HG03064 (cell line): ENCODE measurements around the gene WDR82.

ENCODE experiments used
- ATAC-seq: cut with Tn5 transposase; IDR thresholded peaks from one replicate; pipeline ENCODE4 v1.9.1; 2021; ENCODE audit warnings: low read depth; ENCODE audit not compliant: unreplicated experiment

The WDR82 gene

DNA sequence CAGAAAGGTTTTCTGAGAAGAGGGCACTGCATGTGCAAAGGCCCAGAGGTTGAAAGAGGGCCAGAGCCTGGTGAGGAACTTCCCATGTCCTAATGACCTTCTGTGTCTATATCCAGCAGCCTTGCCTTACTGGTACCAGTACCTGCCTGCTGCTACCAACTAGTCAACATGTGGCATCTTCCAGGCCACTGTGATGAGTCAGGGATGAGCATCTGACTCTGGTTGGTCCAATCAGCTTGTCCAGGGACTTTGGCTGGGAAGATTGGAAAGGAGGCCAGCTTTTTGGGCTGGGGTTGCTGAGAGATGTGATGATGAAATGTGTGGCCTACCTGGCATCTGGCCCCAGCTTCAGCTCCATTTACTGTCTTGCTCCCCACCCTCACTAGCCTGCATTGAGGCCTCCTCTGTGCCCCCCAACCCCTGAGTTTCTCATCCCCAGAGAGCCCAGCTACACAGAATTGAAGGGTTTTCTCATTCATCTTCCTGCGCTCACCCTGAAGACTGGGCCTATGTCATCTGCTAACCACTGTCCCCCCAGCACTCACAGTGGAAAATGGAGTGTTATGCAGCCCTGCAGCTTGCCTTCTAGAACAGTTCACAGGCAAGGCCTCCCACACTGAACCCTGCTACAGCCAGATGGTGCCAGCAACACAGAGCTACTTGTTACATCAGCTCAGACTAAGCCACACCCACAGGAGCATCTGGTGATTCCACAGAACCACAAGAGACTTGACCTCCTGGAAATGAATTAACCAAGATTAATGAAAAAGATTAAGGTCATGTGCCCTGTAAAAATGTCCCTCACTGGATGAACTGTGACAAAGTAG is 38.2 kb downstream of the WDR82 start:
- no peak for ATAC-seq

DNA sequence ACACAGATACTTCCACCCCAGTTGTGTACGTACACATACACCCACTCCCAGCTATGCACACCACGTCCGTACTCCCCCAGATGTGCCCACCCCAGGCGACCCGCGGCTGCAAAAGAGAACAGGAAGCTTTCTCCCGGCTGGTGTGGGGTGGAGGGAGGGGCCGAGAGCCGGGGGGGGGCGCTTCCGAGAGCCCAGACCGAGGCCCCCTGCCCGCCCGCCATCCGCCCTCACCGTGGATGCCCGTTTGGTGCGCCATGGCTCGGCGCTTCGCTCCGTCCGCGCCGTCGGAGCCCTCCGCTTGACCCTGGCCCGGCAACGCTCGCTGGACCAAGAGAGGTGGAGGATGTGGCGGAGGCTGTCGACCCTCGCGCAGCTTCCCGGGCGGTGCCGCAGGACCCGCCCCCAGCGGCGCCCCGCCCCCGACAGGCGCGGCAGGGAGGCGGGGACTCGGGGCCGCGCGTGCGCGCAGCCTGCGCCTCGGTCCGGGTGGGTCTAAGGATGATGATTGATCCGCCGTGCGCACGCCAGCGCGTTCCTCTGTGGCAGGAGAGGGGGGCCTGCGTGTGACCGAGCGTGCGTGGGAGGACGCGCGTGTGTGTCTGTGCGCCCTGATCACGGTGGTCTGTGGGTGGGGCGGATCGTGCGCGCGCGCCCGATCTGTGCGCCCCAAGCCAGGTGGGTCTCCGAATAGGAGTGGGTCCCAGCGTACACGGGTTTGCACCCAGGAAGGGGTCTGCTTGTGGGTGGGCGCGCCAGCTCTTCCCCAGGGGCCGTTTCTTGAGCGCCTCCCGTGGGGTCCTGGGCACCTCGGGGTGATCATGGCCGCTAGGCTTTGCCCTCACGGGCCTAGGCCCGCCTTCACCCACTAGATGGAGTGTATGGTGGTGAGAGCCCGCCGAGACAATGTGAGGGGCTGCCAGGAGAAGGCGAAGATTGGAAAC is 39.4 kb downstream of the WDR82 start, which contains the start of gene TWF2:
Gene TWF2 (minus strand): TSS at position 398 of the 941 bp plus-strand sequence. CDS start 142 bp downstream, at position 256.
- peak; percentile 54 for ATAC-seq

DNA sequence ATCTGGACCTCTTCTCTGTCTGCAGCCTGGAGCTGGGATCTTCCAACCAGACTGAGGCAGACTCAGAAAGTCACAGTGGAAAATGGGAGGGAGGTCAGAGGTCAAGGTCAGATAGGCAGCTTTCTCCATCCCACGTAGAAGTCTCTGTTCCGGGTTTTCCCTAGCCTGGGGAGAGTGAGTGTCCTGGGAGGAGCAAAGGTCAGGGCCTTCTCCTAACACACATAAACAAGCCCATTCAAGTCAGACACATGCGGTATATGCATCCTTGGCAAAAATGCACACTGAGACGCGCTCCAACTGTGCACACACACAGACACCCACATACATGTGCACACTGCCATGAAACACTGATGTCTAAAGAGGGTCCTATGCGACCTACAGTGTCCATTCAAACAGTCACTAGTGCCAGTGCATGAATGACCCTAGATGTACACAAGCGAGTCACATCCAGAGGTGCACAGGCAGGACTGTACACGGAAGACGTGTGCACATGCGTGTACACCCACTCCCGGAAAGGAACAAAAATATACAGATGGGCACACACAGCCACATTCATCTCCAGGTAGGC is 40.2 kb downstream of the WDR82 start:
- peak; percentile 12 for ATAC-seq

DNA sequence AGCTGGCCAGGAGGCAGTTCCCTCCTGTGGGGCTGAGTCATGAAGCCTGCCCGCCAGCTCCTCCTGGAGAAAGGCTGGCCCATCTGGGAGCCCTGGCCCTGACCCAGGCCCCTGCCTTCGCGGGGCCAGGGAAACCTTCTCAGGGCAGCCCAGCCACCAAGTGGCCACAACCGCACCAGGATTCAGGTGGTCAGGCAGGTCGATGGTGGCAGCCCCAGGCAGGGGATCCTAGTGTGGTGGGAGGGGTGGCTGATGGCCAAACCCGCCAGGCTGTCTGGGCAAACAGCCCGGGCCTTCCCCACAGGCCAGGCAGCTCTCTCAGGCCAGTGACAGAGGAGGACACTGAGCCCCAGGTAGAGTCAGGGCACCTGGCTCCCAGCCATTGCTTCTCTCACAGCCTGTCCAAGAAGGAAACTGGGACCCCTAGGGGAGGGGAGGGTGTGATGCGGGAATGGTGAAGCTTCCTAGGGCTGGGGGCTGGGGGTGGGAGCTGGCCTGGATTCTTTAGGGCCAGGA is 40.7 kb downstream of the WDR82 start:
- no peak for ATAC-seq

DNA sequence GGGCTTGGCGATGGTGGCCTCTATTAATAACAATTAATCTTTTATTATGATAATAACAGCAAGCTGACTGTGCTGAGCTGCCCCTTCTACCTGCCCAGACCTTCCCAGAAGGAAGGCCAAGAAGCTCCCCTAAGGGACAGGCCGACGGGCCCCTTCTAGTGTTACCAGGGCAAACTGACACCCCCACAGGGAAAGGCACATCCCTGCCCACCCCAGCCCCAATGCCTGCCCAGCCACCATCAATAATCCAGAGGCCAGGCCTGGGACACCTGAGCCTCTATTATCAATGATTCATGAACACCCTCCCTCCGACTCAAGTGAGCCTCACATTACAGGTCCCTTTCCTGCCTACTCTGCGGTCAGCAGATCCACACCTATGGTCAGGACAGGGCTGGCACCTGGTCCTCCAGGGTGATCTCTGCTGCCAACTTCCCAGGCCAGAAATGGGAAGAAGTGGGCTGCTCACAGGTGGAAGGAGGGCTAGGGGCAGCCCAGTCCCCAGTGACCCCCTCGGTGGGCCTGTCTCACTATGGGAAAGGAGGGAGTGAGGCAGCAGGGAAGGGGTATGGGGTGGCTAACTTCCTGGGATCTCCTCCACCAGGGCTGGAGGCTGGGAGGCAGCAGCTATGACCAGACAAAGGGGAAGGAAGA is 41.3 kb downstream of the WDR82 start:
- ATAC-seq, result no peak

DNA sequence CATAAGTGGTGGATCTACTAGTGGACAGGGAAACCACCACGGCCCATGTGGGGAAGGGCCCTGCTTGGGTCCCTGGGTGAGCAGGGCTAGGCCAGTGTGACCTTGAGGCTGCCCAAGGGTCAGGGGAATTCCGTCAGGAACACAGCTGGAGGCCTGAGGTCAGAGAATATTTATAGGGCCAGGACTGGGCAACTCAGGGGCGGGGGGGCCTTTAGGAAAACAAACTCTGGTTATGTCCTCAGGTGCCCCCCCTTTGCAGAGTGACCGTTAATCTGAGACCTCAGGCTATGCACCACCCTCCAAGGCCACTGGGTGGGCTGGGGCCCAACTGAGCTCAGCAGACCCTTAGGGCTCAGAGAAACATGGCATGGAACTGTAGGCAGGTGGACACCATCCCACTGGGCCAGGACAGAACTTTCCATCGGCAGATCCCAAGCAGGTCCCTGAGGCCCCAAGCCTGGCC is 42.0 kb downstream of the WDR82 start:
- ATAC-seq, result no peak

DNA sequence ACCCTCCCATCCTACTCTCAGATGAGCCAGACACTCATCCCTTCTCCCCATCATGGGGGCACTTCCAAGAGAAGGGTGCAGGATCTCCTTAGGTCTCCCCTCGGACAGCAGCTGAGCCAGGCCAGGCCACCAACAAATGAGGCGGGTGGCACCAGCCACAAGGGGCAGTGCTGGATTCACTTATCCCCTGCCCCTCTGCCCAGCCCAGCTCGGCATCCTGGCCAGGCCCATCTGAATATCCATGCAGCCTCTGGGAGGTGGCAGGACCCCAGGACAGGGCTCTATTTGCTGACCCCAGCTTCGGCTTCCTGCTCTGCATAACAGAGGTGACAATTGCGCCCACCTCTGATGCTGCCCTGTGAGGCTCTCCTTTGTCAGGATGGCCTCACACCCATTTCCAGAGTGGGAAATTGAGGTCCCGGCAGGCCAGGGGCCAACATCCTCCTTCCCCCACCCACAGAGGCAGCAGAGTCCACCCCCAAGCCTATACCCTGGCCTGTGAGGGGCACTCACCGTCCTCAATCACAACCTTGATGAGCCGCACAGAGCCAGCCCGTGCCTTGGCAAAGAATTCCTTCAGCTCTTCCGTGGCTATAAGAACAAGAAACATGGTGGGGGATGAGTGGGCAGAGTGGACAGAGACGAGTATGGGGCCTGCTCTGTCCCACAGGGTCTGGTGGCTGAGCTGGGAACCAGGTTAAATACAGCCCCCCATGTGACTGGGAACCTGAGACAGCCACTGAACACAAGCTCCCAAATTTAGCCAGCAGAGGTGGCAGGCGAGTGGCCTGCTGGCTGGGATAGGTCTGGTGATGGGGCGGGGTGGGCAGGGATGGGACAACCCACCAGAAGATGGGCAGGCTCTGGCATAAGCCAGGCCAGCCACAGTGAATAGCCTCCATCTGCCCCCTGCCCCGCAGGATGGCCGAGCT is 43.7 kb downstream of the WDR82 start:
- ATAC-seq, result no peak

DNA sequence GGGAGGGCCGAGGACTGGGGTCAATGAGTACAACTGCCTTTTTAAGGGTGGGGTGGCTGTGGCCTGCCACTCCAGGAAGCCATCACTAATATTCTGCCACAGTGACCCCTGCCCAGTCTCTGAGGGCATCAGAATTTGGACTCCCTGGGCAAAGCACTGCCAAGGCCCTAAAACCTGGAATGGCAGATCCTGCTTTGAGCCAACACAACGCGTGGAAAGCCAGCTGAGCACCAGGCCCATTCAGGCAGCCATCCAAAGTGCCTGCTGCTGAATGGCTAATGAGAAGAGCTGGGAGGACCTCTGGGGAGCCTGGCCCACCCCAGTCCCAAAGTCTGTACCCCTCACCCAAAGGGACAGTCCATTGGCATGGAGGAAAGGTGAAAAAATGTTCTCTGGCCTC is 44.5 kb downstream of the WDR82 start:
- ATAC-seq, result no peak

DNA sequence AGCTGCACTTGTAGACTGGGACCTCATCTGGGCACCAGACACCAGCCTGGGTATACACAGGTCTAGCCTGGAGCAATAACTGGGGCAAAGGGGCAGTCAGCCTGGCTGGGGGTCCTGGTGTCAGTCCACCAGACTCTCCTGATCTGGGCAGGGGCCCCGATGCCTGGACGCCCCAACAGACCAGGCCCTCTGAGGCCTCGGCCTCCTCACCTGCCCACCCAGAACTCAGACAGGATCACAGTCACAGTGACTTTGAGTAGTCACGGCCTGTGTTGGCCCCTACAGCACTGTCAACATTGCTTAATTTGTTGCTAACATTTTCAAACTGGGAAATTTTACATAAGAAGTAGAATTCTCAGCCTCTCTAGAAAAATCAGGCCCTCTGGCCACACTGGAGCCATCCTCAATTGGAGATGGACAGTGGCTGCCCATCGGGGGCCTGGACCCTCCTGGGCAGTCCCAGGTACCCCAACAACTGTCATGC is 45.3 kb downstream of the WDR82 start:
- no peak for ATAC-seq

DNA sequence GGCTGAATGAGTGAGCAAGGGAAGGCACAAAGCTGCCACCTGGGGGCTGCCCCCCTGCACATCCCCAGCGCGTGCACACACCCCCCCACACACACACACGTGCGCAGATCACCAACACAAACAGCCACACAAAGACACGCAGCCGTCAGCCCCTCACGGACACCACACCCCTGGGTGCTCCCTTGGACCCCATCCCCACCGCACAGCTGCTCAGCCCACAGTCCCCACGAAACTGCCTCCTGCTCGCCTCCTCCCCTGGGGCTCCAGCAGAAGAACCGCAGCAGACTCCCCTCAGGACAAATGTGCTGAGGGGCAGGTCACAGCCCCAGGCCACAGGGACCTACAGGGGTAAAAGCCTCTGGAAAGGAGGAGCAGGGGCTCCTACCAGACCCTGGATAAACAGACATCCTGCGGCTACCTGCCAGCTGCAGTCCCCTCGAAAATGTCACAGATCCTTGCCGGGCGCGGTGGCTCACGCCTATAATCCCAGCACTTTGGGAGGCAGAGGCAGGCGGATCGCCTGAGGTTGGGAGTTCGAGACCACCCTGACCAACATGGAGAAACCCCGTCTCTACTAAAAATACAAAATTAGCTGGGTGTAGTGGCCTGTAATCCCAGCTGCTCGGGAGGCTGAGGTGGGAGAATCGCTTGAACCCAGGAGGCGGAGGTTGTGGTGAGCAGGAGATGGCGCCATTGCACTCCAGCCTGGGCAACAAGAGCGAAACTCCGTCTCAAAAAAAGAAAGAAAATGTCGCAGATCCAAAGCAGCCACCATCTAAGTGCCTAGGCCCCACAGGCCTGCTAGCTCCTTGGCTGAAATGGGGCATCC is 46.0 kb downstream of the WDR82 start:
- no peak for ATAC-seq

DNA sequence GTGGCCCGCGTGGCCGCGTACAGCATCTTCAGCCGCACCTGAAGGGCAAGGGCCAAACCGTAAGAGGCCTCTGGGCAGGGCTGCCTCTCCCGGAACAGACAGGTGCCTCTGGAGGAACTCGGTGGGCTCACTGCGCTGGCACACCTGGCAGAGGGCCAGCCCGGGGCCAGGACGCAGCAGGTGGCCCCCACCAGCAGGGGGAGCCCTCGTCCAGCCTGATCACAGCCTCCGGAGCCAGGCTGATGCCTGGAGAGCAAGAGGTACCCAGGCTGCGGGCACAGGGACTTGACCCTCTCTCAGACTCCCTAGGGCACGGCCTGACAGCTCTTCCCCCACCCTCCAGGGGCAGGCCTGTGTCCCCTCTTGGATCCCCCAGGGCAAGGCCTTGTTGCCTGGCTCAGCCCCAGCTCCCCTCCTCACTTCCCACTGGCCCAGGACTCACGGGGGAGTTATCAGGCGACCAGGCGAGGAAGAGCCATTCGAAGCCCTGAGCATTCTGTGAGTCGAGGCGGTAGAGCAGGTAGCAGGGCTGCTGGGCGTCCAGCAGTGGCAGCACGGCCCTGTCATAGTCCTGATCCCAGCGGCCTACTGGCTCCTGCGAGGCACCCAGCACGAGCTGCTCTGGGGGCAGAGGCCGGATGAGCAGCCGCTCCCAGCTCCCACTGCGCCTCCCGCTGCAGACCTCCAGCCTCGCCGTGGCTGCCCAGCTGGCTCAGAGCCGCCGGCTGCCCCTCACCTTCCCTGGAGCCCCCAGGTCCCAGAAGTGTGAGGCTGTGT is 46.8 kb downstream of the WDR82 start:
- no peak for ATAC-seq

DNA sequence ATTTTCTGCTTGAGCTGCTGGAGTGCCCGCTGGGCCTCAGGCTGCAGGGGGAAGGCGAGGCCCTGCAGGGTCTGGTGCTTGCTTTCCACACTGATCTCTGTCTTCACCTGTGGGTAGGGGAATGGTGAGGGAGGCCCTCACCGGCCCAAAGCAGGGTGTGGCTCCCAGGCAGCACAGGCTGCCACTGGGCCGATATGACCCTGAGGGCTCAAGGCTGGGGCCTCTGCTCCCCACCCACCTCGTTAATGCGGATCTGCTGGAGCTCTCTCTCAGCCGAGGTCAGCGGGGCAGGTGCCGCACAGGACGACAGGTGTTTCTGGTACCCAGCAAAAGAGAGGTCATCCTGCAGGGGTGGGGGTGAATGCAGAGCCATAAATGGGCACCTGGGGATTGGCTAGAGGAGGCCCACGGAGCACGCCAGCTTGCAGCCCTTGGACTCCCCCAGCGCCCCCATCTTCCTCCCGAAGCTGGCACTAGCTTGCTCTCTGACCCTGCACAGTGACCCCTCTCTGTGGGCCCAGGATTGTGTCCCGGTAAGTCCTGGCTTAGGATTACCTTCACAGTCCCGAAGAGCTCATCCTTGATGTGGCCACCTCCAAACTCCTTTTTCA is 47.5 kb downstream of the WDR82 start:
- ATAC-seq, result no peak

DNA sequence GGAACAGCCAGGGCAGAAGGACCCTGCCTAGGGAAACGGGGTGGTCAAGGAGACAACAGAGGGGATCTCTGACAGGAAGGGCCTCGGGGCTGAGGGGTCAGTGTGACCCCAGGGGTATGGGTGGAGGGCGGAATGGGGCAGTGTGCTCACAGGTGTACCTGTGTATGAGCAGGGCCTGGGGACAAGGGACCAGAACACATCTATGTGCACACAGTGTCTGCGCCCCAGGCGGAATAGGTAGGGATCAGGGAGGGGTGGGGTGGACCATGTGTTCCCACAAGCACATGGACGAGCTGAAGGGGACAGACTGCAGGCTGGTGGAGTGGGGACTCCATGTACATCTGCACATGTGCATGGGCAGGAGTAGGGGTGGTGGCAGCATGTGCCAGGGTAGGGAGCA is 48.0 kb downstream of the WDR82 start:
- no peak for ATAC-seq

DNA sequence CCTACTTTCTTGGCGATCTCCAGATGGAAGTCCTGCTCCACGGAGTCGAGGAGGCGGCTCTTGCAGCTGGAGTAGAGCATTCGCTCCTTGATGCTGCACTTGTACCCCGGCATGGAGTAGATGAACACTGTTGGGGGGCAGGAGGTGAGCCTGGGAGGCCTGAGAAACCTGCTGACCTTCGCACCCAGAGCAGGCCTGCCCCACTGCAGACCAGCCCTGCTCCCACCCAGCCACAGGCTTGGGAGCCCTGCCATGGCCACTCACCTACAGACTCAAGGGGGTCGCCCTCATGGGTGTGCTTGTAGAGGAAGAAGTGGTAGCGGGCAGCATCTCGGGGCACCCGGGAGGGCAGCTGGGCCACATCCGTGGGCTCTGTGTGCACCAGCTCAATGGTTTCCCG is 48.8 kb downstream of the WDR82 start:
- no peak for ATAC-seq

DNA sequence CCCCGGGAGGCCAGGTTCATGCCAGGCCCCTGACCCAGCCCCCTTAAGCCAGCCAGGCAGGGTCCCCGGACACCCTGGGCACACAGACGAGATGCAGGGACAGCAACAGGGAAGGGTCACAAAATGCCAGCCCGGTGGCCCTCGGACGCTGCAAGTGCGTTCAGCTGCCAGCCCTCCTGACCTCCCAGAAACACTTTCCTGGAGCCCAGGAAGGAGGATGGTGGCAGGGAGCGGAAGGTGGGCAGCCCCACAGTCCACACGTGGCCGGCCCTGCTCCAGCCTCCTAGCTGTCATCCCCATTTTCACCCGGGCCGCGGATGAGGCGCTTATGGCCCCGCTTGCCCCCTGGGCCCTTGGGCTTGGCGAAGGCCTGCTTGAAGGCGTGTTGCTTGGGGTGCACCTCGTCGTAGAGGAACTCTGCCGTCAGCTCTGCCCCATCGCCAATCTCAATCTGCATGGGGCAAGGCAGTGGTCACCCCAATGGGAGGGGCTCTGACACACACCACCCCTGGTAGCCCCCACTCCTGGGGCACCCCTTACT is 49.6 kb downstream of the WDR82 start:
- no peak for ATAC-seq

DNA sequence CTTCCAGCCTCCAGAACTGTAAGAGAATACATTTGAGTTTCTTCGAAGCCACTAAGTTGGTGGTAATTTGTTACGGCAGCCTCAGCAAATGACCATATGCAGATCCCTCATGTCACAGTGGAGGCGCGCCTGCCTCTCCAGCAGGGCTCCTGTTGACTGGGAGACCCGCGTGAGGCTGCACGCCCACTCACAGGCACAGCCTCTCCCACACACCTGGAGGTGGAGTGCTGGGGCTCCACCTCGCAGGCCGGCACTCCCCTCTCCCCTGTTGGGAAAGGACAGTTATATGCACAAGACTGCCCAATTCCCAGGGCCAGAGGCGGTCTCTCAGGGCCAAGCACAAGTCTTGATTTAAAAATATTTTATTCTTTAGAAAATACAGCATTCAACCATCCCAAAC is 50.2 kb downstream of the WDR82 start:
- no peak for ATAC-seq

DNA sequence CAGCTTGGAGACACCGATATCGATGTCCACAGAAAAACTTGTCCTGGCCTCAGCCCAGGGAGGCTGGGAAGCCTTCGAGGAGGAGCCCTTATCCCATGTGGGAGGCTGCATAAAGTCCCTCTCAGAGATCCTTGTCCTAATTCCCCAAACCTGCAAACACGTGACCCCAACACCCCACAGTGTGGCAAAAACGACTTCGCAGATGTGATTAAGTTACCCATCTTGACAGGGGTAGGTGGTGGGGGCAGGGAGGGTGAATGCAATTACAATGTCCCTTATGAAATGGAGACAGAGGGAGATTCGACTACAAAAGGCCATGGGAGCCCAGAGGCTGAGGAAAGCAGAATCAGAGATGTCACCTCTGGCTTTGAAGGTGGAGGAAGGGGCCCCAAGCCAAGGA is 50.7 kb downstream of the WDR82 start:
- ATAC-seq, result no peak
